NCI-H128 (cell line): ENCODE data around the gene TMEM183A.
"Not testable (repeated sequence)": the region's sequence is repeated elsewhere in the genome, so short reads cannot be mapped to it uniquely, and the experiment has no call there.

ENCODE experiments used
- DNase-seq: peaks from one replicate; lab custom pipeline; 2025; ENCODE audit not compliant: unreplicated experiment; lab: John Stamatoyannopoulos, UW

TMEM183A gene

GRCh38 chr1:202987255-202987654, 19.9 kb upstream of the TMEM183A start:
- no peak for DNase-seq

DNA sequence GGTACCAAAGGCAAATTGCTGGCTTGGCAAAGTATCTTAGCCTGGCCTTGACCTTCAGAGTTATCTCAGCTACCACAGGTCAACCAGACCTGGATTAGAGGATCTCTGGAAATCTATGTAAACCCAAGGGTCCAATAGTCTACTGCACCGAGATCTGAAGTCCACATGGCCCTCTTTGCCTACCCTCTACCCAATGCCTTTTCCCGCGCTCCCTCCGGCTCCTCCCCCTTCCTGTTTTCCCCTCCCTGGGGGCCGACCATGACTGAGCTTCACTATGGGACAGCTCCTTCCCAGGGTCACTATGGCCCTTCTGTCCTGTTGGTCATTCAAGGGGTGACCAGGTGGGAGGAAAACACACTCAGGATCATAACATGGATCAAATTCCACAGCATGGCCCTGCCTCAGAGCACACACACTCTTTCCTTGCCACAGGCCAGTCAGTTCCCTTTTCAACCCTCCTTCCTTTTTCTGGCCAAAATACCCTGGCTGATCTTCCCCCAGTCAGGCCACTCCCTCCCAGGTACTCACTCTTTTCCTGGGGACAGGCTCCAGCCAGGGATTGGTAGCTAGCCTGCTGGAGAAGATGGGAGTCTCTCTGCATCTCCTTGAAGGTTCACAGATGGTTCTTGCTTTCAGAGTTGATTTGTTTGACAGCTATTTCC, 19.1 kb upstream of the TMEM183A start:
- DNase-seq, result no peak

GRCh38 chr1:202989879-202990278, 17.3 kb upstream of the TMEM183A start:
- DNase-seq, result no peak

GRCh38 chr1:202991112-202991511, 16.1 kb upstream of the TMEM183A start:
- DNase-seq, result no peak

GRCh38 chr1:202994756-202995155, 12.4 kb upstream of the TMEM183A start:
- no peak for DNase-seq

GRCh38 chr1:202998836-202999750, 8.1 kb upstream of the TMEM183A start:
- peak; percentile 50 for DNase-seq

GRCh38 chr1:203000217-203000944, 6.8 kb upstream of the TMEM183A start:
- DNase-seq, result no peak

DNA sequence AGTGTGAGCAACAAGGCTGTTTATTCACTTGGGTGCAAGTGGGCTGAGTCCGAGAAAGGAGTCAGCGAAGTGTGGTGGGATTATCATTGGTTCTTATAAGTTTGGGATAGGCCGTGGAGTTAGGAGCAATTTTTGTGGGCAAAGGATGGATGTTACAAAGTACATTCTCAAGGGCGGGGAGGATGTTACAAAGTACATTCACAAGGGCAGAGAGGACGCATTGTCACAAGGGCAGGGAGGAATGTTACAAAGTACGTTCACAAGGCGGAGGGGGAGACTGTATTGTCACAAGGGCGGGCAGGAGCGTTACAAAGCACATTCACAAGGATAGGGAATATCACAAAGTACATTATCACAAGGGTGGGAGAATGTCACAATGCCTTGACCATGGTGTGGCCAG, 5.2 kb upstream of the TMEM183A start:
- DNase-seq, result no peak

- no peak for DNase-seq
Observed at GRCh38 chr1:203002951-203003350, 4.2 kb upstream of the TMEM183A start.

DNA sequence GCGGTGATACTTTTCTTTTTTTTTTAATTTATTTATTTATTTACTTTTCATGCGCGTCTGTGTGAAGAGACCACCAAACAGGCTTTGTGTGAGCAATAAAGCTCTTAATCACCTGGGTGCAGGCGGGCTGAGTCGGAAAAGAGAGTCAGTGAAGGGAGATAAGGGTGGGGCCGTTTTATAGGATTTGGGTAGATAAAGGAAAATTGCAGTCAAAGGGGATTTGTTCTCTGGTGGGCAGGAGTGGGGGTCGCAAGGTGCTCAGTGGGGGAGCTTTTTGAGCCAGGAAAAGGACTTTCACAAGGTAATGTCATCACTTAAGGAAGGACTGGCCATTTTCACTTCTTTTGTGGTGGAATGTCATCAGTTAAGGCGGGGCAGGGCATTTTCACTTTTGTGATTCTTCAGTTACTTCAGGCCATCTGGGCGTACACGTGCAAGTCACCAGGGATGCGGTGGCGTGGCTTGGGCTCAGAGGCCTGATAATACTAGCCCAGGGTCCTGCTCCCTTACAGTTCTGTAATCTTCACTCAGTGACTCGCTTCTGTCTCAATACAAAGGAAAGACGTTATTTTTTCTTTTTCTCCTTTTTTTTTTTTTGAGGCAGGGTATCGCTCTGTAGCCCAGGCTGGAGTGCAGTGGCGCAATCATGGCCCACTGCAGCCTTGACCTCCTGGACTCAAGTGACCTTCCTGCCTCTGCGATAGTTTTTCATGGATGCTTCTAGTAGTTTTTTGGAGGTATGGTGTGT, 1.6 kb upstream of the TMEM183A start:
- DNase-seq, result not testable (repeated sequence)

DNA sequence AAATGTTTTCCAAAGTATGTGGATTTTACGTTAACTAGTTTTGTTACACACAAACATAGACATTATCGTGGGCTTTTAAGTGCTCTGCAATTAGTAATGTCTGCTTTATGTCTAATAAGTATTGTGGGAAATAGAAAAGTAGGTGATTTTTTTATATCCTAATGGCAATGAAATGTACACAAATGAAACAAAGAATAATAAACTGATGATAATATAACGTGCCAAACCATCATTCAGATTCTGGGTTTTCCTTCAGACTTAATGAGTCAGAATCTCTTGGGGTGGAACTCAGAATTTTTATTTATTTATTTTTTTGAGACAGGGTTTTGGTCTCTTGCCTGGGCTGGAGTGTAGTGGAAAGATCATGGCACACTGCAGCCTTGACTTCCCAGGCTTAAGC, 2.0 kb downstream of the TMEM183A start:
- no peak for DNase-seq

GRCh38 chr1:203011582-203011981, 4.4 kb downstream of the TMEM183A start:
- no peak for DNase-seq

GRCh38 chr1:203017061-203017460, 9.9 kb downstream of the TMEM183A start:
- DNase-seq, result no peak

DNA sequence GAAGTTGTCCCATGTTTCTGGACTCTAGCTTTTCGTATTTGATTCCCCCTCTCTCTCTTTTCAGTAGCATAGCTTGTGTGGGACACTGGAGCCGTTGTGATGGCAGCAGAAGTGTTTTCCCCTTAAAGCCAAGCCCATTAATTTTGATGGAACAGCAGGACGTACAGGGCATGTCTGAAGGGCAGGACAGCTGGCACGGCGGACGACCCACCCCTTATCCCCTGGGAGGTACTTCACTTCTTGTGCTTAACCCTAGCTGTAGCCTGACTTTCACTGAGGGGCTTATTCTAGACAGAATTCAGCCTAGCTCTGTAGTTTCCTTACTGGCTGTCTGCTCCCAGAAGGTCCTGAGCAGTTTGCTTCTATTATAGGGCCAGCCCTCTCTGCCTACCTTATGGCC, 10.5 kb downstream of the TMEM183A start:
- DNase-seq, result no peak

- not testable (repeated sequence) for DNase-seq
Observed at GRCh38 chr1:203022855-203023254, 15.7 kb downstream of the TMEM183A start.

DNA sequence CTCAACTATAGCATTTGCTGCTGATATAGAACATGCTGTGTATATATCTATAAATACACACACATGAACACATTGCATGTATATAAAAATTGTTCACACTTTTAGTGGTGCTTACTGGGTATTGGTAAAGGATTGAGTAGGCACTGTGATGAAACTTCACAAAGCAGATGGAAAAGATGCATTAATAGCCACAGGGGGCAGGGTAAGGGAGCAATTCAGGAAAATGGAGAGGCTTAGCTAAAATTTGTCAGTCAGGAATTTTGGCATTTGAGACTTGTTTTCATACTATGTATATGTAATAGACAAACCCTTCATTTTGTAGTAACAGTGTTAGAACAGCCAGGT, 18.5 kb downstream of the TMEM183A start:
- no peak for DNase-seq

DNA sequence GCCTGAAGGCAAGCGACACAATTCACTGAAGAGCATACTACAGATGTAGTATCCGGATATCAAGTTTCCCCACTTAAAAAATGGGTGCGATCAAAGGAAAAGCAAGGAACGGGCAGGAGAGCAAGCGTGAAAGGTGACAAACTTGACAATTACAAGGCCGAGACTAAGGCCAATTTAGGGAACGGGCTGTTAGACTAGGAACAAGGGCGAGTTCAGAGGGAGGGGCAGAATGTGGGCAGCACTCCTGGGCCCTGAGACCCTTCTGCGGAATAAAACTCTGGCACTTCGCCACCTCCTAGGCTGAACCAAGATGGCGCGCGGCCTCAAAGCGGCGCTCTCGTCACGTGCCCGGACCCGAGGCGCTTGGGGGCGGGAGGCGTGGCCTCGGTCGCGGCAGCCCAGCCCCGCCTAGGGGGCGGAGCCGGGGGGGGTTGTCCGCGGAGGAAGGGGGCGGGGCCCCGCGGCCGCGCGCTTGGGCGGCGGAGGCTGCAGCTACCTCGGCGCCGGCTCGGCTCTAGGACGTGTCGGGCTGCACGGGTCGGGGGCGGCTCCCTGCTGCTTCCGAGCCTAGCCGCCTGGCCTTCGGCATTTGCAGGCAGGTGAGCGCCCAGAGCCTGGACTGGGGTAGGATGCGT, 19.0 kb downstream of the TMEM183A start, which contains the start of gene PPFIA4:
Gene PPFIA4, plus strand, starts transcription at position 461 of the 635 bp plus-strand sequence. CDS start 12,518 bp downstream, outside the sequence.
- DNase-seq, result peak; percentile 95

DNA sequence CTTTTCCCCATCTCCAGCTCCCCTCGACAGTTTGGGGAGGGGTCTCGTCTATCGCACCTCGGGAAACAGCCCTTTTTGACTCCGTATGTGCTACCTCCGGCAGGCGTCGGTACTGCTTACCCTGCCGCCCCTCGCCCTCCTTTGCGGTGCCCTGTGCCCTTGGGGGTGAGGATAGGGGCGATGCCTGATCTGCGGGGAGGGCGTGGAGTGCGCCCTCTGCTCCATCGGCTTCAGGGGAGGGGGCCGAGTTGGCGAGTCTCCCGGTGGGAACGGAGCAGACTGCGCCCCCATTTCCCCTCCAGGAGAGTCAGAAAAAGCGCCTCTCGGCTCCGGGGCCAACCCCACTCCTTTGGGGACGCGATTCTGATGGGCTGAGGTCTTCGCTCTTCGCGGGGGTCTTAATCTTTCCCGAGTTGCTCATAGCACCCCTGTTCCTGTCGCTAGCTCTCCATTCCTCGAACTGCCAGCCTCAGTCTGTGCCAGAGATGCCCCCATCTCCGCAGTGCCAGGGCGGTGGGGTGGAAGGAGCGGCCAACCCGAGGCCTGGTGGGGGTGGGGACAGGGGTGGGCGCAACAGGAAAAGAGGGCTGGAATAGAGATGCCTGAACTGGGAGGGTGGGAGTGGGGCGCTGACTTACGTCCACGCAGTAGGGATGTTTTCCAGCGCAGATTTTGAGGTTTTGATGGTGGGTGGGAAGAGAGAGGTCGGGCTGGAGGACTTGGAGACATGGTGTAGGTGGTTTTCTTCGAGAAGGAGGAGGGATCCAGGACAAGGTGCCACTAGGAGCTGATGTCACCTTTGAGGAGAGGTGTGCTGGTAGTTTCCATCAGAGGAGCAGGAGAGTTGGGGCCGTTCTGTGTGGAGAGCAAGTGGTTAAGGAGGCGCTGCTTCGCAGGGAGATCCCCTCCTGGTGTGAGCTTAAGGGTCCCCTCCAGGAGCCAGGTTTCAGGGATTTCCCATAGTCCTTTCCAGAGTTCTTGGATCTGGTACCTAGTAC, 19.8 kb downstream of the TMEM183A start:
- DNase-seq, result no peak

- DNase-seq, result no peak
Observed at GRCh38 chr1:203028067-203028783, 21.1 kb downstream of the TMEM183A start.
